Skeletal muscle satellite cell (primary cell): ENCODE measurements around the gene LYZL1.

Experiments
- H3K27me3 ChIP-seq: 2 replicates; pipeline ENCODE4 v1.7.0; 2013; ENCODE audit warnings: low read length; ENCODE audit not compliant: control insufficient read depth, insufficient read depth
- H3K36me3 ChIP-seq: 2 replicates; pipeline ENCODE4 v1.7.0; 2013; ENCODE audit warnings: mild to moderate bottlenecking, control low read depth, low read length; ENCODE audit not compliant: insufficient read depth
- H3K4me1 ChIP-seq: 2 replicates; pipeline ENCODE4 v1.7.0; 2013; ENCODE audit warnings: low read length; ENCODE audit not compliant: control insufficient read depth, insufficient read depth
- H3K4me2 ChIP-seq: 2 replicates; pipeline ENCODE4 v1.7.0; 2013; ENCODE audit warnings: mild to moderate bottlenecking, low read length
- H3K4me3 ChIP-seq: 2 replicates; pipeline ENCODE4 v1.7.0; 2013; ENCODE audit warnings: low read length
- H3K9ac ChIP-seq: 2 replicates; pipeline ENCODE4 v1.7.0; 2013; ENCODE audit warnings: mild to moderate bottlenecking, low read depth, low read length, moderate library complexity
- H3K9me3 ChIP-seq: replicated peaks from 2 replicates; pipeline ENCODE4 v1.7.0; 2013; ENCODE audit warnings: mild to moderate bottlenecking, control low read depth, low read length

LYZL1 gene

GRCh38 chr10:29343607-29344038 lies 54.8 kb downstream of the LYZL1 start:
- no peak overlapping the region for H3K9ac ChIP-seq
- H3K4me2 ChIP-seq = no peak overlapping the region
- peaks cover 66% of the 10 kb centered on the region for H3K27me3 ChIP-seq
- H3K4me3 ChIP-seq = no peak overlapping the region
- no peaks in the 10 kb centered on the region for H3K9me3 ChIP-seq
- H3K4me1 ChIP-seq = peaks cover 7% of the 10 kb centered on the region
- no peaks in the 10 kb centered on the region for H3K36me3 ChIP-seq

DNA sequence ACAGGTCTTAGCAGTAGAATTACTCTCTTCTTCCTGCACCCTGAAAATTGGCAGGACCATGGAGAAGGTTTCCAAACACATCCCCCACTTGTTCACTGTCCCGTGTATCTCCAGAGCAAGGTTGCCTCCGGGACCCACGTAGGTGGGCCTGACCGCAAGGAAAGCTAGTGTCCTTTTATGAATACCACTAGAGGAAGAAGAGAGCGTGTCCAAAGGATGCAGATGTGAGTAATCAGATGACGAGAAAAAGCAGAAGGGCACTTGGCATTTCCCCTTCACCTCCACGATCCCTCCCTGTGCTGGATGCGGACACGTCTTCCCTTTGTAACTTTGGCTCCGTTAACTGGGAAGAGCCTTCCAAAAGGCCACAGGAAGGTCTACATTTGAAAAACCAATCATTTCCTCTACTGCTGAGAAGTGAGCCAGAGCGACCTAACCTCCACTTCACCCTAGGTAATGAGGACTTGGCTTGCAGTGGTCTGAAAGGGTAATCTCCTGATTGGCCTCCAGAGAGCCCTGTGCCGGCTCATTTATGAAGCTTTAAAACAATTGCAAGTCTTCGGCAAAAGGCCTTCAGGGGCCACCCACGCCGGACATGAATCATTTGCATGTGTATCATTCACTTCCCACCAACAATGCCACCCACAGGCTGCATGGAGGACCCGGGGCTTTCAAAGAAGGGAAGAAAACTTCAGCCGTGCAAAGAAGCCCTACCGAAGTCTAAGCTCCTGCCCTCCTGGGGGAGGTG lies 55.4 kb downstream of the LYZL1 start:
- H3K4me2 ChIP-seq = peak overlapping the region; percentile 33
- H3K4me3 ChIP-seq = no peak overlapping the region
- H3K27me3 ChIP-seq = peaks cover 64% of the 10 kb centered on the region
- H3K9ac ChIP-seq = no peak overlapping the region
- H3K4me1 ChIP-seq = peaks cover 7% of the 10 kb centered on the region
- no peaks in the 10 kb centered on the region for H3K36me3 ChIP-seq
- H3K9me3 ChIP-seq = no peaks in the 10 kb centered on the region

- no peak overlapping the region for H3K4me2 ChIP-seq
- H3K9ac ChIP-seq = no peak overlapping the region
- no peak overlapping the region for H3K4me3 ChIP-seq
- H3K27me3 ChIP-seq = peaks cover 61% of the 10 kb centered on the region
- no peaks in the 10 kb centered on the region for H3K9me3 ChIP-seq
- no peaks in the 10 kb centered on the region for H3K36me3 ChIP-seq
- H3K4me1 ChIP-seq = peaks cover 7% of the 10 kb centered on the region
Observed at GRCh38 chr10:29345144-29345909, 56.5 kb downstream of the LYZL1 start.

DNA sequence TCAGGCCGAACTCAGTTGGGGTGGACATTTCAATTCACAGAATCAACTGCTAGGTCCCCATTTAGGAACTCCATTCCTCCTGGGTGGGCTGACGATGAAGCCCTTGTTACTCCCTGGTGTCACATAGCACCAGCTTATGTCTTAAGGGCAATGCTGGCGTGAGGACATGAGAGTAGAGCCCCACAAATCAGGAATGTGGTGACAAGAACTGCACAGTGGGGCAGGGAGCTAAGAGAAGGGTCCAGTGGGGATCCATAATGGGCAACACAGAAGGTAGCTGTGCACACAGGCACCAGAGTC lies 57.0 kb downstream of the LYZL1 start:
- H3K9me3 ChIP-seq = no peaks in the 10 kb centered on the region
- H3K4me3 ChIP-seq = no peak overlapping the region
- peaks cover 7% of the 10 kb centered on the region for H3K4me1 ChIP-seq
- no peak overlapping the region for H3K4me2 ChIP-seq
- H3K9ac ChIP-seq = no peak overlapping the region
- no peaks in the 10 kb centered on the region for H3K36me3 ChIP-seq
- H3K27me3 ChIP-seq = peaks cover 59% of the 10 kb centered on the region

GRCh38 chr10:29346296-29347001 lies 57.6 kb downstream of the LYZL1 start:
- Histone ChIP-seq H3K9ac (no peak overlapping the region), H3K9me3 (no peaks in the 10 kb centered on the region), H3K36me3 (no peaks in the 10 kb centered on the region), H3K4me1 (peaks cover 7% of the 10 kb centered on the region), H3K4me2 (no peak overlapping the region), H3K4me3 (no peak overlapping the region), H3K27me3 (peaks cover 53% of the 10 kb centered on the region)

DNA sequence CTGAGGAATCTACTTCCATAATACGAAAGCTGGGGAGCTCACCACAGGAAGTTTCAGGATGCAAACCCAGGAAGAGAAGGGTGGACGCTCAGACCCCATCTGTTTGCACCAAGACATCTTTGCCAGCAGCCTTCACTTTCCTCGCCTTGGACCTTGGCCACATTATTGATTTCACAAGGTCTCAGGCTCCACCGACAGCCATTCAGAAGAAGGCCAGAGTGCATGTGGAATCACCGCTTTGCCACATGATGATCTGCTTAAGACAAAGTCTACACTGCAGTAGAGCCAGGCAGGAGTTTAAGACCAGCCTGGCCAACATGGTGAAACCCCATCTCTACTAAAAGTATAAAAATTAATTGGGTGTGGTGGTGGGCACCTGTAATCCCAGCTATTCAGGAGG lies 60.0 kb downstream of the LYZL1 start:
- Histone ChIP-seq H3K4me2 (no peak overlapping the region), H3K9ac (no peak overlapping the region), H3K4me1 (peaks cover 6% of the 10 kb centered on the region), H3K27me3 (peaks cover 67% of the 10 kb centered on the region), H3K36me3 (no peaks in the 10 kb centered on the region), H3K4me3 (no peak overlapping the region), H3K9me3 (no peaks in the 10 kb centered on the region)

DNA sequence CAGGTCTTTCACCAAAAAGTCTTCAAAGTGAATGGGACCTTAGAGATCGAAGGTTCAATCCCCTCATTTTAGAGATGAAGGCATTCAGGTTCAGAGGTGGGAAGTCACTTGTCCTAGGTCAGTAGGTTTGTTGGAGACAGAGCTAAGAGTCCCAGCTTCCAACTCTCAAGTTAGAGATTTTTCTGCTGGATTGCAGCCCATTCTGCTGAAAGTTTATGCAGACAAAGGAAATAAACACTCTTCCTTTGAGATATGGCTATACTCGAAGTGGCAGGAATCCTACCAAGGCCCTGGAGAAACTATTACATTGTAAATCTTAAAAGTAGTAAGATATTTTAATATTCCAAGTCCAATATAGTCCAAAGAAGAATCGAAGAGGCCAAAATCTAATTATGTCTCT lies 64.4 kb downstream of the LYZL1 start:
- peaks cover 48% of the 10 kb centered on the region for H3K27me3 ChIP-seq
- no peak overlapping the region for H3K9ac ChIP-seq
- H3K4me2 ChIP-seq = no peak overlapping the region
- H3K4me1 ChIP-seq = no peaks in the 10 kb centered on the region
- H3K4me3 ChIP-seq = no peak overlapping the region
- no peaks in the 10 kb centered on the region for H3K9me3 ChIP-seq
- no peaks in the 10 kb centered on the region for H3K36me3 ChIP-seq

DNA sequence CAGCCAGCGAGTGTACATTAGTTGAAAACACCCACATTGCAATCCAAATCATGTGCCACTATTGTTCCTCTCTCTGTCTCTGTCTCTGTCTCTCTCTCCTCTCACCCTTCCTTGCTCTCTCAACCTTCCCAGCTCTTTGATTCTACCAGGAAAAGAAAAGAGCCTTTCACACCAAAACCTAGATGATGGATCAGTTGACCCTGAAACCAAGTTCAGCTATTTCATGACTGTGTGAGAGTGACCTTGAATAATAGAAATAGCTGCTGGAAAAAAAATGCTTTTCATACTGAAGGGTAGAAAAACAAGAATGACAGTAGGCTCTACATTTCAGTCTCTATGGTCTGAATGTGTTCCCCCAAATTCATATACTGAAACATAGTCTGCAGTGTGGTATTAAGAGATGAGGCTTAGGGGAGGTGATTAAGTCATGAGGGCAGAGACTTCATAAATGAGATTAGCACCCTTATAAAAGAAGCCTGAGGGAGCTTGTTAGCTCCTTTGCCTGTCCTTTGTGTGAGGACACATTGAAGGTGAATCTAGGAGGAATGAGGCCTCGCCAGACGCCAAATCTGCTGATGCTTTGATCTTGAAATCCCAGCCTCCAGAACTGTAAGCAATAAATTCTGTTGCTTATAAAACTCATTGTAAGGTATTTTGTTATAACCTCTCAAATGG lies 65.2 kb downstream of the LYZL1 start:
- no peaks in the 10 kb centered on the region for H3K36me3 ChIP-seq
- H3K4me2 ChIP-seq = no peak overlapping the region
- H3K9ac ChIP-seq = no peak overlapping the region
- H3K4me3 ChIP-seq = no peak overlapping the region
- no peaks in the 10 kb centered on the region for H3K4me1 ChIP-seq
- H3K9me3 ChIP-seq = no peaks in the 10 kb centered on the region
- peaks cover 44% of the 10 kb centered on the region for H3K27me3 ChIP-seq

DNA sequence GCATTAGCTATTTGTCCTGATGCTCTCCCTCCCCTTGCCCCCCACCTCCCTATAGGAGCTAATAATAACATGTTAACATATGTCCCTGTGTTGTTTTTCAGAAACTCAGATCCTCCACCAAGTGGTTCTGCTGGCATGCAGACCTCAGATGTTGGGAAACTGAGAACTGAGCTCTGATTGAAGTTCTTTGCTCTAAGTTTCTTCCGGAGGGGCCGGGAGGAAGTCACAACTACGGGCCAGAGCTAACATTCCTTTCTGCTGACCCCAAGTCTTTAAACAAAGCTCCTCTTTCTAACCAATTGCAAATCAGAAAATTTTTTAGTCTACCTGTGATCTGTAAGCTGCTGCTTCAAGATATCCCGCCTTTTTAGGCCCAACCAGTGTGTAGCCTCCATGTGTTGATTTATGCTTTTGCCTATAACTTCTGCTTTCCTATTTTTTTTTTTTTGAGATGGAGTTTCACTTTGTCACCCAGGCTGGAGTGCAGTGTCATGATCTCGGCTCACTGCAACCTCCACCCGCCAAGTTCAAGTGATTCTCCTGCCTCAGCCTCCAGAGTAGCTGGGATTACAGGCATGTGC lies 66.6 kb downstream of the LYZL1 start:
- Histone ChIP-seq H3K27me3 (peaks cover 35% of the 10 kb centered on the region), H3K36me3 (no peaks in the 10 kb centered on the region), H3K4me1 (no peaks in the 10 kb centered on the region), H3K4me3 (no peak overlapping the region), H3K9me3 (no peaks in the 10 kb centered on the region), H3K9ac (no peak overlapping the region), H3K4me2 (no peak overlapping the region)

GRCh38 chr10:29356931-29357330 lies 68.1 kb downstream of the LYZL1 start:
- H3K9me3 ChIP-seq = no peaks in the 10 kb centered on the region
- peaks cover 33% of the 10 kb centered on the region for H3K27me3 ChIP-seq
- no peaks in the 10 kb centered on the region for H3K36me3 ChIP-seq
- H3K4me1 ChIP-seq = no peaks in the 10 kb centered on the region
- H3K9ac ChIP-seq = no peak overlapping the region
- no peak overlapping the region for H3K4me2 ChIP-seq
- H3K4me3 ChIP-seq = no peak overlapping the region

DNA sequence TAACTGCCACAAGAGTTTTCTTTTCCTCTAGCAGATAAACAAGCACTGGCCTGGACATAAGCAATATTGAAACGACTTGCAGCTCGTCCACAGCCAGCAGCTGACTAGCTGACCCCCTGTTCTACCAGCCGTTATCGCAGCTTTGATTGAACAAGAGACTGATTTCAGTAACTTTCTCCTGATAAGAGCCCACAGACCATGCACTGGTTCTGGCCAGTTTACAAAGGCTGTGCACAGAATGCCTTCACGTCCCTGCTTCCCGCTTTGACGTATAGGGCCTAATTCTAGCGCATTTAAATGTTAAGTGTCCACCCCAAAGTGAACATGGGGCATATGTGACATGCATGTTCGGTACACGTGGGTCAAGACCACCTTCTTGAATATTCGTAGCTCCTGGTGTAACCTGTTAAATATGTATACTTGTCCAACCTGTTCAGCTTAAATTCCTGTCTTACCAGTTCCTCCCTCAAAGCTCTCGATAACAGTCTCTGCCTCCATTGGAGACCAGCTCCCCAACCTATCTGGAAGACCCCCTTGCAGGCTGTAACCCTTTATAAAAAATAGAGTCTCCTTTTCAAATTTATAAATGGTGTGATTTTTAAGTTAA lies 69.2 kb downstream of the LYZL1 start:
- no peaks in the 10 kb centered on the region for H3K9me3 ChIP-seq
- peaks cover 28% of the 10 kb centered on the region for H3K27me3 ChIP-seq
- no peak overlapping the region for H3K4me3 ChIP-seq
- no peak overlapping the region for H3K4me2 ChIP-seq
- H3K36me3 ChIP-seq = no peaks in the 10 kb centered on the region
- H3K9ac ChIP-seq = no peak overlapping the region
- H3K4me1 ChIP-seq = no peaks in the 10 kb centered on the region
